ENCODE data around the gene STXBP5.

STXBP5 gene

DNA sequence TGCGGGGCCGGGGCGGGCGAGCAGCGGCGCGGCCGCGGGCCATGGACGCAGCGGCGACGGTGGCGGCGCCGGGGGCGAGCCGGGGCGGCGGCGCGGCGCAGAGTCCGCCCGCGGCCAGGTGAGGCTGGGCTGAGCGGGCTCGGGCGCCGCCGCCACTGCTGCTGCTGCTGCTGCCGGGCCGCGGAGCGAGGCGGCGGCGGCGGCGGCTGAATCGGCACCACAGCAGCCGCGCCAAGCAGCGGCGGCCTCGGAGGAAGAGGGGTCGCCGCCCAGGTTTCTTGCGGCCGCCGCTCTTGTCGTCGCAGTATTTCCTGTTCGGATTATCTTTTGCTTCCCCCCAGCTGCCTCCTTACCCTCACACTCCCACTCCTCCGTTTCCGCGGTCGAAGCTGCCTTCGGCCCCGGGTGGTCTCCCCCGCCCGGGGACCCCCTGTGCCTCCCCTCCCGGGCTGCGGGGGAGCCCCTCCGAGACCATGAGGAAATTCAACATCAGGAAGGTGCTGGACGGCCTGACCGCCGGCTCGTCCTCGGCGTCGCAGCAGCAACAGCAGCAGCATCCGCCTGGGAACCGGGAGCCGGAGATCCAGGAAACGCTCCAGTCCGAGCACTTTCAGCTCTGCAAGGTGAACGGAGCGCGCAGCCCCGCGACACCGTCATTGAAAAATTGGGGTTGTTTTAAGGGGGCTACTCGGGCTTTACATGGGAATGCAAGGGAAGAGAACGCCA lies at the start of gene STXBP5:
Gene STXBP5, plus strand, starts transcription at position 358 of the 726 bp plus-strand sequence. Its CDS starts 116 bp downstream, at position 474.
- DNase-seq = peak; percentile 69

DNA sequence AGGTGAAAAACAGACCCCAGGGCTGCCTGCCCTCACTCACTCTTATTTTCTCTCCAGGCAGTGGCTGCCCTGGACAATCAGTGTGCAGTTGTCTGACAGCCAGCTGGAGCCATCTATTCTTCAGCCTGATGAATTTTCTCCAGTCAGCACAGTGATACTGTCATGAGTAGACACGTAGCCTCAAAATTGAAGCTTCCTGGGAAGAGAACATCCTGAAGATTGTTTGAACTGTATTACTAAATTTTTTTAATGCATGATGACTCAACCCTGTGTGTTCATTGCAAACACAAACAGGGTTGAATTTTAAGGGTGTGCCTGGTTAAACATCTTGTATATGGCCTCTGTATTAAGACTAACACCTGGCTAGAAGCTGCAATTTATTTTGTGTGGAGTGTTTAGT lies 49.8 kb upstream of the STXBP5 start:
- no peak for DNase-seq

DNA sequence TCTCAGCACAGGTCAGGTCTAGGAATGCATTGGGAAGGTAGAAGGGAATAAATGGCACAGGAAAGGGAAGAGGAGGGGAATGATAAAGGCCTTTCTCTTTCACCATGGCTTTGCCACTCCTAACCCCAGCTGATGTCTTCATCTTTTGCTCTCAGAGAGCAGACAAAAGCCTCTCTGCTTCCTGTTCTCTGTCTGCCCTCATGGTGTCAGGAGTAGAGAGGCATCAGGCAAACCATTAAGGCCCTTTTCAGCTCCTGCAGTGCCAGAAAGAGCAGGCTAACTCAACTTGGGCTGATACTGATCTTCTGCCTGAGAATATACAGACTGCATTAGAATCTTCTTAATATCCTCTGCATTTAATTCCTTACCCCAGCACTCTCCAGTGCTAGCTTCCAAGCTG lies 48.0 kb upstream of the STXBP5 start:
- DNase-seq = no peak

DNA sequence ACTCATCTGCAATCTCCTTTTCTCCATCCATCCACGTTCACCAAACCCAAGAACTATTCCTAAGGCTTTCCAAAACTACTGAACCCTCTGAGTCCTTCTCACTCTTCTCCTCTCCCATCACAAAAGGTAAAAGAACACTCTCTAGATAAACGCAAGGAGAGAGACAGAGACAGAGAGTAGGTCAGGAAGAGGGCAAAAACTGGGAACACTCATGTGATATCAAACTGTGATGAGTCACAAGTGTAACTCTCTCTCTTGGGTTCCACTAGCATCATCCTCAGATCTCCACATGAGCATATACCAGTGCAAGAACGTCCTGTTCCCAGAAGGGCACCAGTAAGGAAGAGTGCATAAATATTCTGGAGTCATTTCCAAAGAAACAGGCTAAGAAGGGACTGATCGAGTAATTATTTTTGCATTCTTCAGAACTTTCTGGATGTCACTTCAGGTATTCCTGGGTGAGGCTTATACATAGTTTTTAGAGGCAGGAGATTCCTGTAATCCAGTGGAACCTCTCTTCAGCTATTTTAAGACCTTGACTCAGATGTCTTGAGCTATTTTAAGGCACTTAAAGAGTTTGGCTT lies 47.3 kb upstream of the STXBP5 start:
- no peak for DNase-seq

DNA sequence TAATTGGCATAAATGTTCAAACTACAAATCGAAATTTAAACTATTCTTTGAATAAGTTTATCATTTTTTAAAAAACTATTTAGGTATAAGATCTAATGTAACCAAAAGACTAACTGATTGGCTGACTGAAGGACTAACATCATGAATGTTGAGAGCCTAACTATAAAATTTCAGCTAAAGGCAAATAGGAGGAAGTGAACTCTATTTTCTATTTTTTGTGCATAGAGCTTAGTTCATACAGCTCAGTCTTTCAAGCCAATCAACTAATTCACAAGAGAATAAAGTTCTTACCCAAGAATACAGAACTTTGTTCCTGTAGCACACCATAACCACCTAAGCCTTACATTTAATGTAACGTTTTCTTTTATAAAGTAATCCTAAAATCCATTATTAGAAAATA lies 46.3 kb upstream of the STXBP5 start:
- no peak for DNase-seq

DNA sequence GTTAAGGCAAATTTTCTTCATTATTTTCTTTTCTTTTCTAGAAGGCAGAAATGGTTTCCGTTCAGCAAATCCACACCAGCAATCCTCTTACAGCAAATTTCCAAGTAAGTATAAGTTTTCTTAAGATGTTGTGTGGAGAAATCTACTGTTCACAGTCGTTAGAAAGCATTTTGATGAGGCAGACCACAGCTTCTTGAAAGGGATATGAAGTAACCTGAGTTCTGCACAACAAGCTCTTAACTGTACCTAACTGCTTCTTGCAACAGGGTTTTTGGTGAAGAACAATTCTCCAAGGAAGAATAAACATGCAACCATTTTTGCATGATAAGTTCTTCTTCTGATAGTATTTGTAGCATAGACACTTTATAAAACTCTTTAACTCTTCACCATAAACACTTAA lies 45.3 kb upstream of the STXBP5 start:
- no peak for DNase-seq

DNA sequence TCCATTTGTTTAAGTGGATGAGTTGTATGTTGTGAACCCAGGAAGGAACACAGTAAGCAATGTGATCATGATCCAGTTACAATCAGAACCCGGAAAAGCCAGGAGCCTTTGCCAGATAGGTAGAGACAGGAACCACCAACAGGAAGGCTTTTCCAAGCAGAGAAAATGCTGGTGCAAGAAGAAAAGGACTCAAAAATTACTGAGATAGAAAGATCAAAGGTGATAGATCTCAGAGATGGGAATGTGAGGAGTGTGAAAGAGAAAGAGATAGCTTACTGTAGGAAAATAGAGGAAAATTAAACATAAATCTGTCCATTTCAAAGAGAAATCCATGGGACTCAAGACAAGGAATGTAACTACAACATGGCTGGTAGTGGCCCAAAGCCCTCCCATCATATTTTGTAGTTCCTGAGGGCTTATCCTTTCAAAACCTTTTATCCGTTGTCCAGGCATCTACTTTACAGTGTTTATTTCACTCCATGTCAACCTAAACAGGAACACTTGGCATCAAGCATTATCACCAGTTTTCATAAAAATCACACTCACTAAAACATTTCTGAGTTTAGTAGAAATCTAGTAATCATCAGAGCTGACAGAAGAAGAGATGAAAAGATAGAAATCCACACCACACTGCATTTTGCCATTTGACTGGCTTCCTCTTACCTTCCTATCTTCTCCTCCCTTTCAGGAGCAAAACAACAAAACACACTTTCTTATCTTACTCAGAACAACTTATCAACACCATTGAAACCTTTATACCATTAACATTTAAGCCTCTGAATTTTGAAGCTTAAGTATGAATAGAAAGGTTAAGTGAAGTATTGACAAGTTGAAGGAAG lies 44.5 kb upstream of the STXBP5 start:
- no peak for DNase-seq

DNA sequence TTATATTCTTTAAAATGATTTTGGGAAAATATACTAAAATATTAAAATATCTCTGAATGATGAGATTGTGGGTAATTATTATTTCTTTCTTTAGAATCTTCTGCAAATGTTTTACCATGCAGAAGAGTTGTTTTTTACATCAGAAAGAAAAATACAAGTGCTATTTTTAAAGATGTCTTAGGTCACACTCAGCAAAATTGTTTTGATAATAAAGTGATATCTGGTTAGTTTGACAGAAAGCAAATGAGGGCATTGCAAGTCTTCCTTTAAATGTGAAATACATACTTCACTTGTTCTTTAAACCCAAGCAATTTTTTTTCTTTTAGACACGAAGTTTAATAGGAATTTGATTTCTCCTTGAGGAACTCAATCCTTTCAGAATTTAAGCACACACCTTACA lies 43.6 kb upstream of the STXBP5 start:
- DNase-seq = no peak

DNA sequence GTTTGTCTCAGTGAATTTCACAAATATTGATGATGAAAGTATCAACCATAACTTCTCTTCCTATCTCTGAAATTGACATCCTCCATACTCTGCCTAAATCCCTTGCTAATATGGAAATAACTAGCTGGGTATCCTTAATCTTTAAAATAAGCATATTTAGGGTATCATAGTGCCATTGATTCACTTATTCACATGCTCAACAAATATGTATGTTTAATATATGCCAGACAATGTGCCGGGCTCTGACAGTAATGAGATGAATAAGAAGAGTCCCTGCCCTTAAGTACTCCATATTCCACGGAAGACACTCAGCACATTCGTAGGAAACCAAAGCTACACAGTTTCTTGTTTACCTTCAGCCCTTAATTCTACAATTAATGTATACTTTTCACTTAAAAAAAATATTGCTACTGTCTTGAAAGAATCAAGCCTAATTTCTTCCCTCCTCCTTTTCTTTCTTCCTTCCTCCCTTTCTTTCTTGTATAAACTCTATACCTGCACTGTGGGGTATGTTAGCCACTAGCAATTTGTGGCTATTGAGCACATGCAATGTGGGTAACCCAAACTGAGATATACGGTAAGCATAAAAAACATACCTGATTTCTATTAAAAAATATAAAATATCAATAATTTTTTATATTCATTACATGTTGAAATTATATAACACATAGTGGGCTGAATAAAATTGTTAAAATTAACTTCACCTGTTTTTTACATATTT lies 42.8 kb upstream of the STXBP5 start:
- no peak for DNase-seq

DNA sequence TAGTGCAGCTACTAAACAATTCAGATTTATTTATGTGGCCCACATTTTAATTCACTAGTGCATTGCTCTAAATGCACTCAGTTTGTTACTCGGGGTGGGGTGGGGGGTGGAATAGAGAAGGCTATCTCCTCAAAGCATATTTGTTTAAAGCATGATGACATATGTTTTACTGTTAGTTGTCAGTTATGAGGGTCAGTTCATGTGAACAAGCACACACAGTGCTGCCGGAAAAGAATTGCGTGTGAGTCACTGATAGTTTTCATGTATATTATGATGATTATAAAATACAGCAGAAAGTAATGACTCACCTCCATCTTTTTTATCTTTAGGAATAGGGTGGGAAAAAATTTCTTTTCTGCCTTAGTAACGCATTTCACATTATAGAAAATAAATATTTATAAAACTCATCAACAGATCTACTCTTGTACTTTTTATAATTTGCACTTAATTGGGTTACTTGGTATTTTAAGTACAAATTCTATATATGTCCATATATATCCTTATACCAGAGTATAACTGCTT lies 42.2 kb upstream of the STXBP5 start:
- no peak for DNase-seq

DNA sequence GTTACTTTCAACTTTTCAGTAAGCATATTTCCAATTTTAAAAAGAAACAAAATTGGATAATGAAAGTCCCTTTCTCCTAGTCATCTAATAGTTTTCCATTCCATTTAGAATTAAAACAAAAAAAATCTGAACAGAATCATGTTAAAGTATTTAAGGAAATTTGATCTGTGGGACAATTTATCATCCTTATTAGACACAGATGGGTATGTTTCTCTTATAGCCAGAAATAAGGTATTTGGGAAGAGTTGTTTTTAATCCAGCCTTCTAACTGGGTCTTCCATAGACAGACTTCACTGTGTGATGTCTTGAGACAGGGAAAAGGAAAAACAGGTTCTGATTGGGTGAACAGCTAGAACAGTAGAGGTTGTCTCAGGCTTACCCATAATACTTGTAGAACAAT lies 39.5 kb upstream of the STXBP5 start:
- no peak for DNase-seq

DNA sequence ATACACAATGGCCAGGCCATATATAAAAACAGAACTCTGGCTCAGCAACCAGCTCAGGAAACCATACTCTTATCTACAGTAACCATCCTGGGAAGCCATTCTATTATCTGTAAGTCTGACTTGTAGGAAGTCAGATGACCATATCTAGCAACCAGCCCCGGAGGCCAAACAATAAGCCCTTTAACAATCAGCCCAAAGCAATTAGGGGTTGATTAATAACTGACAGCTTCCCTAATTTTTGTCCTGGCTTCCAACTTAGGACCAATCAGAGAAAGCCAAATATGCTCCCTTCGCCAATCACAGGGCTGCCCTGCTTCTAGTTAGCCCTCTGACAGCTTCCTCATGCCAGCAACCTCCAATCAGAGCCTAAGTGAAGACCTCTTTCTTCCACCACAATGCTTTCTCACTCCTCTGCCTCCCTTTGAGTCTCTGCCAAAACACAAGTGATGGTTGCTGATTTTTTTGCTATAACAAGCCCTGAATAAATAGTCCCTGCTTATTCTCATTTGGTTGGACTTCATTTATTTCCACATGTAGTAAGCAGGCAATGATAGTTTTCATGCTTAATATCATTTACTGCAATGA lies 37.8 kb upstream of the STXBP5 start:
- DNase-seq = peak; percentile 48

DNA sequence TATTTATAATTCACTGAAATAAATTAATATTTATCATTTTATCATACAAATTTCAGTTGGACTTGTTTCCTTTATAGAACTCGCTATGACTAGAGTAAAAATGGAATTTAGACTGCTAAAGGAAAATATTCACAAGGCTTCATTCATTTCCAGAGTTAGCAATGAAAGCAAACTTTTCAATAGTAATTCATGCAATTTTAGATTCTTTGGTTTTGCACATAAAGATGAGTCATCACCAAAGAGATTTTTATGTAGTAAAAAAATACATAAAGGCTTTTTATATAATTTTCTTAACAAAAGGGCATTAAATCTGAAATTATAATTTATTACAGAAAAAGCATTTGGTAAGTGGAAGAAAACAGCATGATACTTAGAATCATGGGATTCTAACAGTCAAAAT lies 37.2 kb upstream of the STXBP5 start:
- no peak for DNase-seq

DNA sequence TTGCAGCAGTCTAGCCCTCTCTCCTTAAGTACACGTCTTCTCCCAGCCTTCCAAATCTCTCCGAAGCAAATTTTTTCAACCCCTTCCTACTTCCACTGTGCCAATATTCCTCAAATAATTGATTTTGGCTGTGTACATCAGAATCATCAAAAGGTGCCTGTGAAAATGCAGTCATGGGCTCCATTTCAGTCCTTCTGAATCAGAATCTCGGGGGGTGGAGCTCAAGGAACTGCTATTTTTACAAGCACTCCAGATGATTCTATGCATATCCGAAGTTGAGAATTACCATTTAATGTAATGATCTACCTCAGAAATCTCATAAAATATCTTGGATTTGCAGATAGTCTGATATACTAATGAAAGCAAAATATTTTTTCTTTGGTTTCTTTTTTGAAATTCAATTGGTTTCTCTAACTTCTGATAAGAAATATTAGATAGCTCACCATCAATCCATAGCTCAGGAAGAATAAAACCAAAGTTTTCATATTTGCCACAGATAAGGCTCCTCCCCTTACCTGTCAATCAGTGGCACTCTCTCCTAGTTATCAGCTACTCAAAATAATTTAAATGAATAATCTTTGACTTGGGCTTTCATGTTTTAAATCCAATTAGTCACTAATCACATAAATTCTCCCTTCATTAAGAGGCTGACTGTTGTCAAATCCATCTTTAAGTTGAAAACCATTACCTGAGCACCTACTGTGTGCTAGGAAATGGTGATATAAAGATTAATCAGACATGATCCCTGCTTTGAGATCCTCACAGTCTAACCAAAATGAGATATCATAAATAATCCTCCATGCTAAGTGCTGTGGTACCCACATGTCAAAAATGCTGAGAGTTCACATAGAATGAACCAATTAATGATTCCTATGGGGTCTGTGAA lies 36.4 kb upstream of the STXBP5 start:
- DNase-seq = no peak

DNA sequence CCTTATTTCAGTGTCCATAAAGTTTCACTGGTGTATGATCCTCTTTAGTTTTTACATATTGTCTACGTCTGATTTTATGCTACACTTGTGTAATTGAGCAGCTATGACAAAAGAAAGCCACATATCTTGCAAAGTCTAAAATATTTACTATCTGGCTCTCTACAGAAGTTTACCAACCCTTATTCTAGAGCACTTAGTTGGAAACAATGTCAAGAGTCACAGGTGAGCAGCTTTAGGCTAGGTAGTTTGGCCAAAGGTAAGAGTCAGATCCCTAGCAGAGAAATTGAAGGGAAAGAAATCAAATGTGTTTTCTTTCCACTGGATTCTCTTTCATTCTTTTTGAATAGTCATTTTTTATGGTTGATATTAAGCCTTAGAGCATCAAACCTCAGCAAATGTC lies 34.7 kb upstream of the STXBP5 start:
- DNase-seq = no peak

DNA sequence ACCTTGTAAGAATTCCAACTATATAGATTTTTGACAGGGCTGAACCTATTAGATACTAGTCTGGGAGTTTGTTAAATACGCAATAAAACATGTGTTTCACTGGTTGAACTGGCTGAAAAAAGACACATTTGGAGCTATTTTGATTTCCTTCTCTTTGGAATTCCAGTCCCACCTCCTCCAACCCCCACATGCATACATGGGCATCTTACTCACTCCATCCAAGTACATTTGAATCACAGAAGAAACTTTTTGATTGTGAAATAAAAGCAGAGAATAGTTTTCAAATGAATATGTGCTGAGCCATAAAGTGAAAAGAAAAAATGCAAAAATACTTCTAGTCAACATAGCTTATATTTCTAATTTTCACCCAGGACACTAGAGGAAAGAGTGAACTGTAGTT lies 33.9 kb upstream of the STXBP5 start:
- DNase-seq = no peak

DNA sequence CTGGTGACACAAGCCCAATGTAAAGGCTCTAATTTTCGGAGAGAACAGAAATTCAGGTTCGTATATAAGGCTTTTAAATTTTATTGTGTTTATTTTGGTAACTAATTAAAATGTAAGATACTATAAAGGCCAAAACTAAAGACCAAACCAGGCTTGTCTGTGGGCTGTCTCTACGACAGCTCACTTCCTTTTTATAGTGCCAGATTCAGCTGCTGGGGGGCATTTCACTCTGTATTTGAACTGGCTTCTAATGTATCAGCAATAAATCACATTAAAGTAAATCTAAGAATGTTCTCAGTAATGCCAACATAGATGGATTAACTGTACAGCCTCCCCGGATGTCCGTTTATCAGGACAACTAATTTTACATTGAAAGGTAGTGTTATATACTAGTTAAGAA lies 31.1 kb upstream of the STXBP5 start:
- DNase-seq = no peak

DNA sequence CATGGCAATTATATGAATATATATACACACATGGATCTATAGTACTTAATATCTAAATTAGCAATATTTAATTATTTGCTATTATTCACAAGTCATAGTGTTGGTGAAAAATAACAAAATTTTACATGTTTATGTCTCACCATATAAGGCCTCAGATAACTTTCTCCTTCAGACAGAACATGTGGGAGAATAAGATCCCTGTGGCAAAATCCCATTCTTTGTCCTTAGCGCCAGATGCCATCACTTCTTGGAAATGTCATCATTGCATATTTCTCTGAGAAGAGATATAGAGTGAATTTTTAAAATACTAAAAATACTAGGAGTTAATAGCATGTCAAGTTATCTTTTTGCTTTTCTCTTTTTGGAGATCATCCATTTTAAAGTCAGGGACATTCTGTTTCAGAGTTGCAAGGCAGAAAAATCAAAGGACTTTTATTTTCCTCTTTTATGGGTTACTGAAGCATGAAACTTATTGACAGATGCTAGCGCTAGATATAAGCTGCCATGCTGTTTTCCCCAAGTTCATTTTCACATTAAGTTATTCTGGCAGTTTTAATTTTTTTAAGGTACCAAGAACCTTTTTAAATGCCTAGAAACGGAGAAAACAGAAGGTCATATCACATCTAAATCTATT lies 30.4 kb upstream of the STXBP5 start:
- DNase-seq = no peak

DNA sequence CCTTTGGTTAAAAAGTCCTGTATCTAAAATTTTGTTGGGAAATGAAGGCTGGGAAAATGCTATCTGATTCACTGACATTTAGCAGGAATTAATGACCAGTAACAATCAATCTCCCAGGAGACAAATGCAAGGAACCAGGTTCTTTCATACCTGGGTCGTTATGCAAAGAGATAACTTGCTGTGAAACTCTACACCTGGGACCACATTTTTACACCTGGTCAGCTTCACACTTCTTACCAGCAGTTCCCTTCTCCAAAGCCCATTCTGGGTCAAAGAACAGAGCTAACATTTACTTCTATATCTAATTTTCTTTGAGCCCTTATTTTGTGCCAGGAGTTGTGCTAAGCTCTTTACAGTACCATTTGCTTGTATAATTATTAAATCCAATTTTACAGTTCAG lies 27.4 kb upstream of the STXBP5 start:
- DNase-seq = no peak

DNA sequence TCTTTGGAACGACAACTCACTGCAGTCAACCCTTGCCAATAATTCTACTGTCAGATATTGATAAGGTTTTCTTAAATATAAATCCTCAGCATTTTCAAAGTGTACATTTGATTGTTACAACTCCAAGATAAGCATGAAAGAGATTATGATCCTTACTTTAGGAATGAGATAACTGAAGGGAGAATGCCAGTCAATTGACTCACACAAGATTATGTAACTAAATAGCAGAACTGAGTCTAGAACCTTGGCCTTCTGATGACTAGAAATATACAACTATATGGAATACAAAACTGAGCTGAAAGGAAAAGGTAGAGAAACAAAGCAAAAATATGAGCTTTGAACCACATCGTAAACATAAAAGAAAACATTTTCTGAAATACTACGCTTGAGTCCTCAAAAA lies 26.9 kb upstream of the STXBP5 start:
- DNase-seq = no peak

DNA sequence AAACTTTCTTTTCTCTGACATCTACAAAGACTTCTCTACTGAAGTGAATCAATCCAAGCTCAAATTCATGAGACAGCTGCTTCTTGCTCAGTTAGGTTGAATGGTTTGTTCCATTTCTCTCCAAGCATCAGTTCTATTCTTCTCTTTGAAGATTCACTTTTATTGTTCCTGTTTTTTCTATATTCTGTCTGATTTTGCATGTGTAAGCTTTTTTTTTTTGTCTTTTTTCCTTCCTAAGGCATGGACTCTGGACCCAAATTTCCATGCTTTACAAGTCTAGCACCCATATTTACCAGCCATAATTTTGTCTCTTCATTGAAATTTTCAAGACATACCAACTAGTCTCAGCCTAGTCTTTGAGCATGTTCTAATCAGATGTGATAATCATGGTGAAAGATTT lies 25.9 kb upstream of the STXBP5 start:
- DNase-seq = no peak
